Muscle of leg (tissue), 11 donors: ENCODE results near the gene LDLRAD3. TPM values are rescaled to one million over a fixed set of nuclear protein-coding genes. Genes with fewer than 3 reads are reported as not detected.
A peak's percentile ranks its signal among the peaks of the same experiment; 100 is the strongest.
"Not testable (repeated sequence)": the region's sequence is repeated elsewhere in the genome, so short reads cannot be mapped to it uniquely, and the experiment has no call there.

Source experiments
- DNase-seq: peaks from one replicate; pipeline ENCODE4 v3.0.0; 2013
- H3K27ac ChIP-seq: one replicate; pipeline ENCODE4 v1.5.1; 2013; ENCODE audit warnings: mild to moderate bottlenecking, low read length, control low read depth
- H3K27me3 ChIP-seq: one replicate; pipeline ENCODE4 v1.6.1; 2013; ENCODE audit warnings: low read length; ENCODE audit not compliant: control insufficient read depth, insufficient read depth
- H3K36me3 ChIP-seq: one replicate; pipeline ENCODE4 v1.6.1; 2013; ENCODE audit warnings: low read length; ENCODE audit not compliant: control insufficient read depth, insufficient read depth
- H3K4me1 ChIP-seq: one replicate; pipeline ENCODE4 v1.6.1; 2013; ENCODE audit warnings: low read length; ENCODE audit not compliant: control insufficient read depth, insufficient read depth
- H3K4me3 ChIP-seq: one replicate; pipeline ENCODE4 v1.5.1; 2013; ENCODE audit warnings: low read length, control low read depth
- H3K9me3 ChIP-seq: replicated peaks from 2 replicates; pipeline ENCODE4 v1.6.1; 2013; ENCODE audit warnings: low read depth, low read length; ENCODE audit not compliant: control insufficient read depth
- WGBS: methylation state at CpG from one replicate; pipeline ENCODE4 v1.1.5; 2013; ENCODE audit warnings: missing lambda C conversion rate; ENCODE audit not compliant: insufficient coverage; 5-methylcytosine and 5-hydroxymethylcytosine counted together
- polyA plus RNA-seq, 8 donors: library from polyadenylated mRNA; unstranded; fragments of 120-200 nt; gene quantifications; one replicate each; pipeline versions ENCODE4 v1.2.1 to v1.2.3, GENCODE V29; 2013; ENCODE audit warnings: inconsistent platforms in 1 of 8, low replicate concordance in 1 of 8; ENCODE audit not compliant: insufficient read length in 8 of 8, insufficient read depth in 1 of 8
- total RNA-seq: library from RNA; stranded (reverse); fragments of 120-200 nt; gene quantifications from one replicate; pipeline ENCODE4 v1.2.4, GENCODE V29; 2013

LDLRAD3 gene
- total and polyA plus RNA-seq, 9 donors: 12.0 to 28.6 (median 20.9) TPM

- H3K36me3 ChIP-seq: no peaks in the 10 kb centered on the region
- H3K4me1 ChIP-seq: no peaks in the 10 kb centered on the region
- no peaks in the 10 kb centered on the region for H3K27me3 ChIP-seq
- H3K27ac ChIP-seq: no peak overlapping the region
- WGBS: no CpG with 5 or more reads among the region's 3 CpGs
- no peaks in the 10 kb centered on the region for H3K9me3 ChIP-seq
- DNase-seq: no peak
- H3K4me3 ChIP-seq: no peak overlapping the region
Measured at GRCh38 chr11:35909511-35910265, 34.2 kb upstream of the LDLRAD3 start.

GRCh38 chr11:35911013-35911412 is 32.8 kb upstream of the LDLRAD3 start:
- H3K27me3 ChIP-seq: no peaks in the 10 kb centered on the region
- H3K9me3 ChIP-seq: no peaks in the 10 kb centered on the region
- H3K27ac ChIP-seq: no peak overlapping the region
- WGBS: 100% methylated on average over 6 of the region's 6 CpGs
- DNase-seq: no peak
- no peaks in the 10 kb centered on the region for H3K36me3 ChIP-seq
- H3K4me3 ChIP-seq: no peak overlapping the region
- no peaks in the 10 kb centered on the region for H3K4me1 ChIP-seq

GRCh38 chr11:35911616-35912165 is 32.2 kb upstream of the LDLRAD3 start:
- Histone ChIP-seq H3K36me3 (no peaks in the 10 kb centered on the region), H3K27me3 (no peaks in the 10 kb centered on the region), H3K27ac (no peak overlapping the region), H3K4me1 (no peaks in the 10 kb centered on the region), H3K9me3 (no peaks in the 10 kb centered on the region), H3K4me3 (no peak overlapping the region)
- no peak for DNase-seq
- no CpG with 5 or more reads among the region's 1 CpG for WGBS

- not testable (repeated sequence) for H3K27ac ChIP-seq
Measured at GRCh38 chr11:35912436-35912835, 31.4 kb upstream of the LDLRAD3 start.

GRCh38 chr11:35912883-35913624 is 30.8 kb upstream of the LDLRAD3 start:
- Histone ChIP-seq H3K36me3 (no peaks in the 10 kb centered on the region), H3K9me3 (no peaks in the 10 kb centered on the region), H3K27ac (no peak overlapping the region), H3K4me1 (no peaks in the 10 kb centered on the region), H3K4me3 (no peak overlapping the region), H3K27me3 (no peaks in the 10 kb centered on the region)
- no peak for DNase-seq

More at GRCh38 chr11:35912436-35912835, 31.4 kb upstream of the LDLRAD3 start:
- H3K4me1 ChIP-seq, H3K9me3 ChIP-seq, H3K27me3 ChIP-seq, H3K36me3 ChIP-seq, DNase-seq, H3K4me3 ChIP-seq: not testable (repeated sequence)
- WGBS: 92% methylated on average over 2 of the region's 7 CpGs

GRCh38 chr11:35914816-35915215 is 29.0 kb upstream of the LDLRAD3 start:
- WGBS: 84% methylated on average over 3 of the region's 3 CpGs
- Histone ChIP-seq H3K27me3 (no peaks in the 10 kb centered on the region), H3K27ac (no peak overlapping the region), H3K9me3 (no peaks in the 10 kb centered on the region), H3K4me3 (no peak overlapping the region), H3K4me1 (peaks cover 12% of the 10 kb centered on the region), H3K36me3 (no peaks in the 10 kb centered on the region)
- no peak for DNase-seq

GRCh38 chr11:35916270-35916669 is 27.6 kb upstream of the LDLRAD3 start:
- no peak overlapping the region for H3K4me3 ChIP-seq
- peaks cover 15% of the 10 kb centered on the region for H3K4me1 ChIP-seq
- no peak for DNase-seq
- H3K27ac ChIP-seq: no peak overlapping the region
- H3K36me3 ChIP-seq: no peaks in the 10 kb centered on the region
- WGBS: no CpG with 5 or more reads among the region's 1 CpG
- H3K9me3 ChIP-seq: no peaks in the 10 kb centered on the region
- no peaks in the 10 kb centered on the region for H3K27me3 ChIP-seq

- H3K4me1 ChIP-seq: peaks cover 16% of the 10 kb centered on the region
- DNase-seq: no peak
- WGBS: 76% methylated on average over 2 of the region's 4 CpGs
- H3K4me3 ChIP-seq: no peak overlapping the region
- no peaks in the 10 kb centered on the region for H3K36me3 ChIP-seq
- no peaks in the 10 kb centered on the region for H3K27me3 ChIP-seq
- no peak overlapping the region for H3K27ac ChIP-seq
- no peaks in the 10 kb centered on the region for H3K9me3 ChIP-seq
Measured at GRCh38 chr11:35917676-35918075, 26.2 kb upstream of the LDLRAD3 start.

- WGBS: no CpG with 5 or more reads among the region's 2 CpGs
- Histone ChIP-seq H3K4me1 (peaks cover 16% of the 10 kb centered on the region), H3K4me3 (no peak overlapping the region), H3K27ac (peak overlapping the region; percentile 4), H3K36me3 (no peaks in the 10 kb centered on the region), H3K27me3 (no peaks in the 10 kb centered on the region), H3K9me3 (no peaks in the 10 kb centered on the region)
- DNase-seq: peak; percentile 55
Measured at GRCh38 chr11:35918716-35919115, 25.1 kb upstream of the LDLRAD3 start.

GRCh38 chr11:35919244-35919643 is 24.6 kb upstream of the LDLRAD3 start:
- Histone ChIP-seq H3K27ac (peak overlapping the region; percentile 4), H3K4me3 (no peak overlapping the region), H3K9me3 (no peaks in the 10 kb centered on the region), H3K36me3 (no peaks in the 10 kb centered on the region), H3K27me3 (no peaks in the 10 kb centered on the region), H3K4me1 (peaks cover 16% of the 10 kb centered on the region)
- WGBS: 67% methylated on average over 2 of the region's 3 CpGs
- DNase-seq: peak; percentile 36
